Right lobe of liver (tissue), 4 donors: ENCODE data around the gene KIF6.

Experiments used
- POLR2A ChIP-seq: fragments of 450-650 bp; IDR thresholded peaks from one replicate; pipeline ENCODE4 v1.6.1; 2017; ENCODE audit warnings: antibody characterized with exemption, mild to moderate bottlenecking
- TF ChIP-seq, protein P1 (sequence below), 4 donors: fragments of 200-600 bp in 3 of 4; fragments of 450-650 bp in 1 of 4; IDR thresholded peaks; one replicate each; pipeline versions ENCODE4 v1.5.1 to v1.8.0; 2016 to 2022; ENCODE audit warnings: antibody characterized with exemption in 4 of 4, mild to moderate bottlenecking in 2 of 4
- donor health status: DM: no; HTN: no; CAD: no.
- donor health status: DM: no; HTN: no; CAD: no.
- donor health status: DM: no; HTN: yes; CAD: no.

GRCh38 chr6:39280247-39280731 is 444.9 kb downstream of the KIF6 start:
- TF ChIP-seq, protein P1, sequence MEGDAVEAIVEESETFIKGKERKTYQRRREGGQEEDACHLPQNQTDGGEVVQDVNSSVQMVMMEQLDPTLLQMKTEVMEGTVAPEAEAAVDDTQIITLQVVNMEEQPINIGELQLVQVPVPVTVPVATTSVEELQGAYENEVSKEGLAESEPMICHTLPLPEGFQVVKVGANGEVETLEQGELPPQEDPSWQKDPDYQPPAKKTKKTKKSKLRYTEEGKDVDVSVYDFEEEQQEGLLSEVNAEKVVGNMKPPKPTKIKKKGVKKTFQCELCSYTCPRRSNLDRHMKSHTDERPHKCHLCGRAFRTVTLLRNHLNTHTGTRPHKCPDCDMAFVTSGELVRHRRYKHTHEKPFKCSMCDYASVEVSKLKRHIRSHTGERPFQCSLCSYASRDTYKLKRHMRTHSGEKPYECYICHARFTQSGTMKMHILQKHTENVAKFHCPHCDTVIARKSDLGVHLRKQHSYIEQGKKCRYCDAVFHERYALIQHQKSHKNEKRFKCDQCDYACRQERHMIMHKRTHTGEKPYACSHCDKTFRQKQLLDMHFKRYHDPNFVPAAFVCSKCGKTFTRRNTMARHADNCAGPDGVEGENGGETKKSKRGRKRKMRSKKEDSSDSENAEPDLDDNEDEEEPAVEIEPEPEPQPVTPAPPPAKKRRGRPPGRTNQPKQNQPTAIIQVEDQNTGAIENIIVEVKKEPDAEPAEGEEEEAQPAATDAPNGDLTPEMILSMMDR (IDR thresholded peaks at IDR 0.05) = no peak
- TF ChIP-seq POLR2A = peak; percentile 52
